ENCODE measurements around the gene GNAI2.

GNAI2 gene

GRCh38 chr3:50278123-50278879 lies 42.3 kb downstream of the GNAI2 start:
- TF ChIP-seq, protein P1, sequence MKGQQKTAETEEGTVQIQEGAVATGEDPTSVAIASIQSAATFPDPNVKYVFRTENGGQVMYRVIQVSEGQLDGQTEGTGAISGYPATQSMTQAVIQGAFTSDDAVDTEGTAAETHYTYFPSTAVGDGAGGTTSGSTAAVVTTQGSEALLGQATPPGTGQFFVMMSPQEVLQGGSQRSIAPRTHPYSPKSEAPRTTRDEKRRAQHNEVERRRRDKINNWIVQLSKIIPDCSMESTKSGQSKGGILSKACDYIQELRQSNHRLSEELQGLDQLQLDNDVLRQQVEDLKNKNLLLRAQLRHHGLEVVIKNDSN (IDR thresholded peaks at IDR 0.05) = no peak
- no peak for TF ChIP-seq FOXM1 (IDR thresholded peaks at IDR 0.05; ENCODE audit: borderline replicate concordance, low read depth)
- no peak for TF ChIP-seq EGR1 (IDR thresholded peaks at IDR 0.05)
- TF ChIP-seq RAD21 (IDR thresholded peaks at IDR 0.05; ENCODE audit: low read depth) = no peak
- TF ChIP-seq TEAD4 (IDR thresholded peaks at IDR 0.05) = no peak
- TF ChIP-seq, protein P2, sequence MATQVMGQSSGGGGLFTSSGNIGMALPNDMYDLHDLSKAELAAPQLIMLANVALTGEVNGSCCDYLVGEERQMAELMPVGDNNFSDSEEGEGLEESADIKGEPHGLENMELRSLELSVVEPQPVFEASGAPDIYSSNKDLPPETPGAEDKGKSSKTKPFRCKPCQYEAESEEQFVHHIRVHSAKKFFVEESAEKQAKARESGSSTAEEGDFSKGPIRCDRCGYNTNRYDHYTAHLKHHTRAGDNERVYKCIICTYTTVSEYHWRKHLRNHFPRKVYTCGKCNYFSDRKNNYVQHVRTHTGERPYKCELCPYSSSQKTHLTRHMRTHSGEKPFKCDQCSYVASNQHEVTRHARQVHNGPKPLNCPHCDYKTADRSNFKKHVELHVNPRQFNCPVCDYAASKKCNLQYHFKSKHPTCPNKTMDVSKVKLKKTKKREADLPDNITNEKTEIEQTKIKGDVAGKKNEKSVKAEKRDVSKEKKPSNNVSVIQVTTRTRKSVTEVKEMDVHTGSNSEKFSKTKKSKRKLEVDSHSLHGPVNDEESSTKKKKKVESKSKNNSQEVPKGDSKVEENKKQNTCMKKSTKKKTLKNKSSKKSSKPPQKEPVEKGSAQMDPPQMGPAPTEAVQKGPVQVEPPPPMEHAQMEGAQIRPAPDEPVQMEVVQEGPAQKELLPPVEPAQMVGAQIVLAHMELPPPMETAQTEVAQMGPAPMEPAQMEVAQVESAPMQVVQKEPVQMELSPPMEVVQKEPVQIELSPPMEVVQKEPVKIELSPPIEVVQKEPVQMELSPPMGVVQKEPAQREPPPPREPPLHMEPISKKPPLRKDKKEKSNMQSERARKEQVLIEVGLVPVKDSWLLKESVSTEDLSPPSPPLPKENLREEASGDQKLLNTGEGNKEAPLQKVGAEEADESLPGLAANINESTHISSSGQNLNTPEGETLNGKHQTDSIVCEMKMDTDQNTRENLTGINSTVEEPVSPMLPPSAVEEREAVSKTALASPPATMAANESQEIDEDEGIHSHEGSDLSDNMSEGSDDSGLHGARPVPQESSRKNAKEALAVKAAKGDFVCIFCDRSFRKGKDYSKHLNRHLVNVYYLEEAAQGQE (IDR thresholded peaks at IDR 0.05; ENCODE audit: low read depth) = no peak
- TF ChIP-seq ZBTB7A (IDR thresholded peaks at IDR 0.05; ENCODE audit: low read depth) = no peak
- no peak for TF ChIP-seq EP300 (IDR thresholded peaks at IDR 0.05; ENCODE audit: borderline replicate concordance)
- TF ChIP-seq YY1 (IDR thresholded peaks at IDR 0.05; ENCODE audit: low read depth) = no peak
- TF ChIP-seq TCF12 (IDR thresholded peaks at IDR 0.05; ENCODE audit: low read depth) = no peak
- no peak for TF ChIP-seq NFIC (IDR thresholded peaks at IDR 0.05)

DNA sequence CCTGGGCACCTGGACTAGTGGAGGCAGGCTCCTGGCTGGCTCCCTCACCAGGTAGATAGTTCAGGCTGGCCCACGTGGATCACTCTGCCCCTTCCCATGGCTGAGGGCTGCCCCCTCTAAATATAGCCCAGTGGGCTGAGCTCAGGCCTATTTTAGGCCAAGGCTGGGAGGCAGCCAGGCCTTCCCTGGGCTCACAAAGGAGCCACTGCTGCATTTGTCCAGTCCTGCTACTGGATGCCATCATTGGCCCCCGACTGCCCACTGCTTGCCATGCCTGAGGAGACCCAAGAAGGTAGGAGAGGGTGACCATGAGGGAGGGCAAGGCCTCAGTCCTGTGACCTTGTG lies 42.8 kb downstream of the GNAI2 start, which contains the start of gene LSMEM2:
Gene LSMEM2 (plus strand): TSS at position 208 of the 345 bp plus-strand sequence. CDS start 27 bp downstream, at position 235.
- TF ChIP-seq, protein P2 (IDR thresholded peaks at IDR 0.05; ENCODE audit: low read depth) = no peak
- TF ChIP-seq TCF12 (IDR thresholded peaks at IDR 0.05; ENCODE audit: low read depth) = no peak
- TF ChIP-seq NFIC (IDR thresholded peaks at IDR 0.05) = no peak
- TF ChIP-seq, protein P3, sequence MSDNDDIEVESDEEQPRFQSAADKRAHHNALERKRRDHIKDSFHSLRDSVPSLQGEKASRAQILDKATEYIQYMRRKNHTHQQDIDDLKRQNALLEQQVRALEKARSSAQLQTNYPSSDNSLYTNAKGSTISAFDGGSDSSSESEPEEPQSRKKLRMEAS (IDR thresholded peaks at IDR 0.05) = no peak
- no peak for TF ChIP-seq CREB1 (IDR thresholded peaks at IDR 0.05; ENCODE audit: low read depth)
- TF ChIP-seq YY1 (IDR thresholded peaks at IDR 0.05; ENCODE audit: low read depth) = no peak
- TF ChIP-seq TEAD4 (IDR thresholded peaks at IDR 0.05) = no peak
- no peak for TF ChIP-seq EGR1 (IDR thresholded peaks at IDR 0.05)
- TF ChIP-seq, protein P1 (IDR thresholded peaks at IDR 0.05) = no peak
- no peak for TF ChIP-seq RAD21 (IDR thresholded peaks at IDR 0.05; ENCODE audit: low read depth)
- TF ChIP-seq CEBPB (IDR thresholded peaks at IDR 0.05) = no peak

- TF ChIP-seq RAD21 (IDR thresholded peaks at IDR 0.05; ENCODE audit: low read depth) (no peak), ZBTB7A (IDR thresholded peaks at IDR 0.05; ENCODE audit: low read depth) (no peak), NFIC (IDR thresholded peaks at IDR 0.05) (no peak), TAF1 (IDR thresholded peaks at IDR 0.05; ENCODE audit: low read depth) (no peak), EP300 (IDR thresholded peaks at IDR 0.05; ENCODE audit: borderline replicate concordance) (no peak), TCF12 (IDR thresholded peaks at IDR 0.05; ENCODE audit: low read depth) (no peak), TEAD4 (IDR thresholded peaks at IDR 0.05) (no peak), EGR1 (IDR thresholded peaks at IDR 0.05) (no peak), CREB1 (IDR thresholded peaks at IDR 0.05; ENCODE audit: low read depth) (no peak), FOXM1 (IDR thresholded peaks at IDR 0.05; ENCODE audit: borderline replicate concordance, low read depth) (no peak), YY1 (IDR thresholded peaks at IDR 0.05; ENCODE audit: low read depth) (no peak), CEBPB (IDR thresholded peaks at IDR 0.05) (no peak)
- TF ChIP-seq, protein P2 (IDR thresholded peaks at IDR 0.05; ENCODE audit: low read depth) = no peak
- TF ChIP-seq, protein P3 (IDR thresholded peaks at IDR 0.05) = no peak
- TF ChIP-seq, protein P1 (IDR thresholded peaks at IDR 0.05) = no peak
Measured at GRCh38 chr3:50279255-50280016, 43.4 kb downstream of the GNAI2 start.
